CD4-positive, alpha-beta T cell treated with Interleukin-17A for 1 hour (primary cell): Measurements from ENCODE around the gene ATP10D.
A peak's percentile ranks its signal among the peaks of the same experiment; 100 is the strongest.
"Not testable (repeated sequence)": the region's sequence is repeated elsewhere in the genome, so short reads cannot be mapped to it uniquely, and the experiment has no call there.

ENCODE experiments used
- DNase-seq: peaks from one replicate; pipeline ENCODE4 v3.0.0-alpha.2; 2020

Gene ATP10D

GRCh38 chr4:47538111-47538824, 53.2 kb downstream of the ATP10D start:
- DNase-seq: no peak

- DNase-seq: no peak
These were observed 53.7 kb downstream of the ATP10D start for GRCh38 chr4:47538825-47539154.

DNA sequence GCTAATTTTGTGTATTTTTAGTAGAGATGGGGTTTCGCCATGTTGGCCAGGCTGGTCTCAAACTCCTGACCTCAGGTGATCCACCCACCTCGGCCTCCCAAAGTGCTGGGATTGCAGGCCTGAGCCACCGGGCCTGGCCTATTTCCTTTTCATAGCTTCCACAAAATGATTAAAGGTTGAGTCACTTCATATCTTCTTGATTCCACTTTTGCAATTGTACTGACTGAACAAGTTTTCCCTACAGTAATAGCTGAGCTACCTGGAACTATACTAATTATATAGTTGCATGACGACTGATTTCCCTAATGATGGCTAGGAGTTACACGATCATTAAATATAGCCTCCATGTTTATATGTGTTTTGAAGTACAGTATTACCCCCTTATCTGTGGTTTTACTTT, 57.6 kb downstream of the ATP10D start:
- DNase-seq: not testable (repeated sequence)

DNA sequence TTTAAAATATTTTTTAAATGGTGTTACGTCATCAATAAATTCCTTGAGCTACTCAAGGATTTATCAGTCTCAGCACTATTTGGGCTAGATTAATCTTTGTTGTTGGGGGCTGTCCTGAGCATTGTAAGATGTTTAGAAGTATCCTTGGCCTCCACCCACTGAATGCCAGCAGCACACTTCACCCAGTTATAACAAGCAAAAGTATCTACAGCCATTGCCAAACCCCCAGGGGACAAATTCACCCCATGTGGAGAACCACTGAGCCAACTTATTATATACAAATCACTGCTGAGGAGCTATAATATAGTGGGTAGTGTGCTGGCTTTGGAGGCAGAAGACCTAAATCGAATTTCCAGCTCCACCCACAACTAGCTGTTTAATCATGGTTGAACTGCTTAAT, 58.3 kb downstream of the ATP10D start:
- DNase-seq: no peak

- not testable (repeated sequence) for DNase-seq
These were observed 65.3 kb downstream of the ATP10D start for GRCh38 chr4:47550357-47550756.

DNA sequence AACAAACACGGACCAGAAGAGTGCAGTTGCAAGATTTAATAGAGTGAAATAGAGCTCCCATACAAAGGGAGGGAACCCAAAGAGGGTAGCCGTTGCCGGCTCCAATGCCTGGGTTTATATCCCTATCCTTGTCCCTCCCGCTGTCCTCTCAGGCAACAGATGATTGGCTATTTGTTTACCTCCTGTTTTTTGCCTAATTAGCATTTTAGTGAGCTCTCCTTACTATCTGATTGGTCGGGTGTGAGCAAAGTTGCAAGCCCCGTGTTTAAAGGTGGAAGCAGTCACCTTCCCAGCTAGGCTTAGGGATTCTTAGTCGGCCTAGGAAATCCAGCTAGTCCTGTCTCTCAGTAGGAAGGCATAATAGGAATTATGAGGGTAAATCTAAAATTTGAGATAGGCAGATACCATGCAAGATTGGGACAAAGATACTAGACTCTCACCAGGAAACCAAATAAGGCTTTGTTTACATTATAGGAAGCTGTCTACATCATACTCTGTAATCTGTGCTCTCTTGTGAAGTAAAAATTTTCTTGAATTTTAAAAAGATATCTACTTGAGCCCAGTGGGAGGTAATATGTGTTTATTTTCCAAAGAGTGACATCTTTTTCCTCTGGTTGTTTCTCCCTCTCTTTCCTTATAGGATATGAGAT, 65.9 kb downstream of the ATP10D start:
- no peak for DNase-seq

GRCh38 chr4:47551682-47552081, 66.6 kb downstream of the ATP10D start:
- no peak for DNase-seq

GRCh38 chr4:47553329-47554125, 68.5 kb downstream of the ATP10D start:
- no peak for DNase-seq

DNA sequence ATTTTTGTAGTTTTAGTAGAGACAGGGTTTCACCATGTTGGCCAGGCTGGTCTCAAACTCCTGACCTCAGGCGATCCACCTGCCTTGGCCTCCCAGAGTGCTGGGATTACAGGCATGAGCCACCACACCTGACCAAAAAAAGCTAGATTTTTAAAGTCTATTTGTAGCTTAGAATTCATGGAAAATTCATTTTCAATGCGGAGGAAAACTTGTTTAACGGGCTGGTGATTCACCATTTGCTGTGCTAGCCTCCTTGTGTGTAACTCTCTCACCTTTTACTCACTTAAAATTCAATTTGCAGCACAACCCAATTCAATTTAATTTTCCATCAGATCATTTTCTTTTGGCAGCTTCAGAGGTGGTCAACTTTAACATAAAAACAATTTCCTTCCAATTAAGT, 70.8 kb downstream of the ATP10D start:
- not testable (repeated sequence) for DNase-seq

DNA sequence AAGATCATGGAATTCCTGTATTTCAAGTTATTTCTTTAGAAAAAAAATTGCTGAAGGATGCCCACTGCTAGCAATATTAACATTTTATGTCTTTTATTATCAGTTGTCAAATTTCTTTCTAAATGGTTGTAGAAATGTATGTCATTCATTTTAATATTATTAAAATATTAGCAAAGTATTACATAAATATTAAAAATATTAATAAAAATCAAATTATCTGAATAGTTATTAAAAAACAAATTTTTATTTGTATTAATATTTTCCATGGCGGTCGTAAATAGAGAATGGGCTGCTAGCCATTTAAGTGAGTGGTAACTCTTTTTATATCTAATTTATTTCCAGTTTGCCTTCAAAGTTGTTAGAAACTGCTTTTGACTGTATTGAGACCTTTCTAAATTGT, 72.2 kb downstream of the ATP10D start:
- DNase-seq: no peak

- no peak for DNase-seq
These were observed 75.6 kb downstream of the ATP10D start for GRCh38 chr4:47560682-47561081.

DNA sequence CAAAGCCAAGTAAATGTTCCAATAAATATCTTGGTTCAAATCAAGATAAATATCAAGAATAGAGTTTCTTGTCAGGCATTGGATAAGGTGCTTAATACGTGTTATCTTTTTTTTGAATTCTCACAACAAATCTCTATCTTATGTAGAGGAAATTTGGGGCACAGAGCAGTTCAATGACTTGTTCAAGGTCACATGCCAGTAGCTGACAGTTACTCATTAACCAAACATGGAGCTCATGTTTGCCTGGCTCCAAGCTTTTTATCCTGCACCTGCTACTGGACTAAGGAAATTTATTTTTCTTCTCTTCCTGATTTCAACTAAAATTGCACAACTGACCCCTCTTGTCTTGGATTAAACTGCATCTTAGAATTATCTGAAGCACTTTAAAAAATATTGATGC, 76.3 kb downstream of the ATP10D start:
- no peak for DNase-seq

DNA sequence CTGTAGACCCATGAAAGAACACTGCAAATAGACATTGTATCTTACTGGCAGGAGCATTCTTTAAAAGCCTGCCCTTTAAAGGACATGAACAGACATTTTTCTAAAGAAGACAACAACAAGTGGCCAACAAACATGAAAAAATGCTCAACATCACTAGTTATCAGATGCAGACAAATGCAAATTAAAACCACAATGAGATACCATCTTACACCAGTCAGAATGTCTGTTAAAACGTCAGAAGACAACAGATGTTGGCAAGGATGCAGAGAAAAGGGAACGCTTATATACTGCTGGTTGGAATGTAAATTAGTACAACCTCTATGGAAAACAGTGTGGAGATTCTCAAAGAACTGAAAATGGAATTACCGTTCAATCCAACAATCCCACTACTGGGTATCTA, 77.2 kb downstream of the ATP10D start:
- DNase-seq: peak; percentile 8

- no peak for DNase-seq
These were observed 81.5 kb downstream of the ATP10D start for GRCh38 chr4:47566566-47566965.

- no peak for DNase-seq
These were observed 81.9 kb downstream of the ATP10D start for GRCh38 chr4:47566969-47567368.

DNA sequence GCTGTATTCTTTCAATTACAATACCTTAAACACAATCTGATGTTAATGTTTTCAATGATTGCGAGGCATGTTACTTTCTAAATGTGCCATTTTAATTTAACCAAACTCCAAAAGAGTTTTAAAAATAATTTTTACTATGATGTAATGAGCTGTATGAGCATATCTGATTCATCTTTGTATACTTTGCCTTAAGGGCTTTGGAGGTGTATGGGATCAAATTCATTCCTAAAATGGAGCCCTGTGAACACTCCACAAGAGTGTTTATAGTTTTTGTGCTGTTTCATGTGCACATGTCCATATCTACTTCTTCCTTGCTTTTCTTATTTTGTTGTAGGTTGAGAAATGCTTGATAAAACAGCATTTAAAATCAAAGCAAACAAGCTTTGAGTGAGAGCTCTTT, 82.4 kb downstream of the ATP10D start:
- no peak for DNase-seq

DNA sequence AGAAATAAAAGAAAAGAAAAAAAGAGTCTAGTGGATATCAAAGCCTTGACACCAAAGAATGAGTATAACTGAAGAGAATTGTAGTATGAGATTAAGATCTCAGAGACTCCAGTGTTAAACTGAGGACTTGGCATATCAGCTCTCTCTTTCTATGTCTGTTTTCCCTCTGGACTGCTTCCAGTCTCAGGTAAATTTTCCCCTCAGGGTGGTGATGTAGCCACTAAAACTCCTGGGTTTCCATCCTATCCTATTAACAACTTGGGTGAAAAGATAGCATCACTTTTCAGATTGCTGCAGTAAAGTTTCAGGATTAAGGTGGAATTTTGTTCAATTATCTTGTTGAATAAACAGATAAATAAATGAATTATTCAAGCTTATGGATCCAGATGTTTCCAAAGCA, 85.7 kb downstream of the ATP10D start:
- no peak for DNase-seq

DNA sequence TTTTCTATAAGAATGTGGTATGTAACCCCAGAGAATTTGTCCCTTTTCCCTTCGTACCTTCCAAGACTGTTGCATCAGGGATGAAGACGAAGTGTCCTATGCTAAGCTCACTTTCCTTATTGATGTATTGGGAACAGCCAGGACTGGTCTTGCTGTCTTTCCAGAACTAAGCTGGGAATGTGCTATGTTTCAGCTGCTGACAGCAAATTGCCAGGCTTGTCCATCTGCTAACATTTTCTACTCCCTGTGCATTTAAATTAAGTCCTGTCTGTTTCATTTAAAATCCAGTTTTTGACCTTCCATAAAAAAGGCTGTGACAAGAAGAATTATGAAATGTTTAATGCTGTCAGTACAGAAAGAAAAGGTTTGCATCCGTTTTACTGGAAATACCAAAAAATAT, 87.9 kb downstream of the ATP10D start:
- no peak for DNase-seq

DNA sequence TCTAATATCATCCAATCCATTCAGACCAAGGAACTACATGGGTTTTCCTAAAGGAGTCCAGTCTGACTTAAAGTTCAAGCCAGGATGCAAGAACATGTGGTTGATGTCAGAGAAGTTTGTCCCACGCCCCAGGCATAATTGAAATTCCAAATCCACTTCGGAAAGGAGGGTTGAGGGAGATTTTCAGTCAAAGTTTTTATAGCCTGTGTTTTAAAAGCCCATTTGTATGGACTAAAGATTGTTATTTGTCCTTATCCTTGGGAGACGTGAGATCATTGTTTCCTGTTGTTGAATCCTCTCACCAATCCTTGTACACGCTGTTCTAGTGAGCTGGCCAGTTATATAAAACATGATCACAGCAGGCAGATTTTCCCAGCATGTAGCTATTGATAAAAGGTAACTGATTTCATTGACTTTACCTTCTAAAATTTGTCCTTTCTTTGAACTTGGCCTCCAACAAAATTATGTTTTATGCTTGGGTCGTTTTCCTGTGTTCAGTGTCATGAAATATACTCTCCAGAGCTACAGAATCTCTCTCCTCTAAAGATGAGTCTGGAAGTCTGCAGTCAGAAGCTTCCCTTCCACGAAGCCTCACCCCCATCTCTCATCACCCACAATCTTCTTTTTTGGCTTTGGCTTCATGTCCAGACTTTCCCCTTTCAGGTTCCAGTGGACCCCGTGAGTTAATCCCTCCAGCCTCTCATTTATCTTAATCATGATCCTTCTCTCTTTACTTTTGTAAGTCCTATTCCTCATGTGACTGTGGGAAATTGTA, 92.9 kb downstream of the ATP10D start:
- DNase-seq: no peak

GRCh38 chr4:47579235-47579634, 94.2 kb downstream of the ATP10D start:
- DNase-seq: no peak

- no peak for DNase-seq
These were observed 105.2 kb downstream of the ATP10D start for GRCh38 chr4:47590325-47590724.

DNA sequence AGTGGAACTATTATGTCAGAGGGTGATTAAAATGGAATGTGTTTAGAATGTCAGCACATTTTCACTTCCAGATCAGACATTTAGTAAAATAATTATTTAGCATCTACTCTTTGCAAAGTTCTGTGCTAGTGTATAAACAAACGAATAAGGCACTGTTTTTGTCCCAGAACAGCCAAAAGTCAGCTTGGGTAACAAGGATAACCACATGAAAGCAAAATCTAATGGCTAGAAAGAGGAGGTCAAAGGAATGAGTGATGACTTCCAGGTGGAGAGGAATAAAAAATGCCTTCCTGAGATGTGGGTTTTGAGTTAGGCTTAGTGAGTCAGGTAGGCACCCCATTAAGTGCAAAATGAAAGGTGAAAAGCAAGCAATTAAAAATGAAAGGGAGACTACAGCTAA, 112.6 kb downstream of the ATP10D start:
- no peak for DNase-seq

- no peak for DNase-seq
These were observed 113.2 kb downstream of the ATP10D start for GRCh38 chr4:47598320-47598719.
